ENCODE data around the gene FAN1.

FAN1 gene

DNA sequence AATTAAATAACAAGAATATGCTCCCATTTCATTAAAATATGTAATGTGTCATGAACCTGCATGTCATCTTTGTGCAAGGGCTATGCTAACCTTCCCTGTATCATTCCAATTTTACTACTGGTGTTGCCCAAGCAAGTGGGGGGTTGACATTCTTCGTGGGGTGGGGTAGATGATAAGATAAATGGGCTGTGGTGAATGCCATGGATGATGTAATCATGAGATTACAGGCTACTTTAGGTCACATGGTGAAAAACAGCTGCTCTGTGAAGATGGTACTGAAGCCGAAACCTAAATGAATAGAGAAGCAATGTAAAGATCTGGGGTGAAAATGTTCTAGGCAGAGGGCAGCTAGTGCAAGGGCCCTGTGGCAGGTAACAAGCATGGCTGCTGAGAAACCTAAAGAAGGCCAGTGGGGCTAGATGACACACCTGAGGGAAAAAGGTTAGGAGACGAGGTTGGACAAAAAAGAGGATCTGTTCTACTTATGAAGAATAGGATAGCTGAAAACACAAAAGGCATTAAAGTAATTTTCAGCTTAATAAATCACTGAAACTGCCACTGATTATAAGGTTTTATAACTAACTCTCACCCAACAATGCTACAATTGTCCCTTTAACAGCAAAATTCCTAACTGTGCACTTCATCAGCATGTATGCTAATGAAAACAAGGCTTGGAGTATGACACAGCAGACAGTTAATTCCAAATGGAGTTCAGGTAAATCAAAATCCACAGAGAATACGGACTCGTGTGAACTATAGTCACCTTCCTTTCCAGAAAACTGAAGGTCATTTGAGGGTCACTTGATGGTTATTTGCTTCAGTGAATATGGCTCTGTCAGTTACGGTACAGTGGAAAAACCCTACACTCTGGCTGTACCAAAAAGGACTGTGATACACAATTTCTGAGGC lies 52.8 kb downstream of the FAN1 start:
- DNase-seq (ENCODE audit: low read depth) = no peak

DNA sequence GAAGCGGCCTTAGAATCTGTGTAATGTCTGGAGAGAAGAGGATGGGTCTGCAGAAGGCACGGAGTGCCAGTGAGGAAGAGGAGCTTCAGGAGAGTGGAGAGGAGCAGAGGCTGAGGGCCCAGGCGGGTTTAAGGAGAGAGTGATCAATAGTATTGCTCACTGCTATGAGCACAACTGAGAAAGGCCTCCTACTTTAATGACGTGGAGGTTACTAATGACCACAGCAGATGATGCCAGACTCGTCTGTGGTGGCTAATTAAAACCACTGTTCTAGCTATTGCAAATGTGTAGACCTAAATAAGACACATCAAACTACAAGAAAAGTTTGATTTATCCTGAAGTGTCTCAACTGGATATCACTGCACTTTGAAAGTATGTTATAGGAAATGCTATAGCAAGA lies 54.5 kb downstream of the FAN1 start:
- no peak for DNase-seq (ENCODE audit: low read depth)

DNA sequence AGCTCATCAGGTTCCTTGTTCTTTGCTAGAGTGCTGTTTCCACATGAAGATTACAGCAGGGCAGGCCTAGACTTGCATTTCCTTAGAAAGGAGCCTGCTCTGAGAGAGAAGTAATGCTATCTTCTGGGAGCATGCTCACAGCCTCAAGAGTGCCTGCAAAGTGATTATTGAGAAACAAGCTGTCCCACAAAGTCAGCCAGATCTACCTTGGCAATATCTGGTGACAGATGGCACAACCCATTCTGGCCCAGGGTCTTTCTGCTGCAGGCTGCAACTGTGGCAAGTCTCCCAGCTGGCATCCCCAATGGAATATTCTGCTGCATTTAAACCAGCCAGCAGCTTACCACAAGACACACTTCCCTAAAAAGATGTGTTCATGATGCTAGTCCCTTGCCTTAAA lies 58.4 kb downstream of the FAN1 start:
- DNase-seq (ENCODE audit: low read depth) = peak; percentile 2

DNA sequence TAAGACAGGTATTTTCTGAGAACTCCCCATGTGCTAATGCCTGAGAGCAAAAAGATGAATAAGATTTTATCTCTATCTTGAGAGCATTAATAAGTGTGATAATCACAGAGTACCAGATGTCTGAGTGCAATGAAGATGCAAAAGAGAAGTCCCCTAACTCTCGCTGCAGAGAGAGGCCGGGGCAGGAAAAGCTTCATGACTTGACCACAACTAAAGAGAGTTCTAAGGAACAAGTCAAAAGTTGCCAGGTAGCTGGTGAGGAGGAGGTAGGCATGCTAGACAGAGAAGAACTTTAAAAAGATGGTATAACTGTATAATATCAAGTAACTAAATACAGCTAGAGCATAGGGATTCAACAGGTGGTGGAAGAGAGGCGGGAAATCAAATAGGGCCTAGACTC lies 58.9 kb downstream of the FAN1 start:
- no peak for DNase-seq (ENCODE audit: low read depth)

DNA sequence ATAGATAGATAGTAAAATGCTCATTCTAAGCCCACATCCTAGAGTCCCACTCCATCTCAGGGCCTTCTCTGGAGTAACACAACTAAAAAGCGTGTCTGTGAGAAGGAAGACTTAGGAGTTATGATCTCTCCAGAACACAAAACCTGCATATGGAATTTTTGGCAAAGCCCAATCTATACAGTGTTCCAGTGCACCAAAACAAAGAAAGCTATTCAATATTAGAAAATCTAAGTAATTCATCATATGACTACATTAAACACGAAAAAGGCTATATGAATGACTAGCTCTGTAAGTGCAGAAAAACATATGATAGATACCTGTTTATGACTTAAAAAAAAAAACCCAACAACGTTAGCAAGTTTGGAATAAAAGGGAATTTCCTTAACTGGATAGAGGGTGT lies 60.0 kb downstream of the FAN1 start:
- DNase-seq (ENCODE audit: low read depth) = no peak

GRCh38 chr15:30969724-30970123 lies 66.0 kb downstream of the FAN1 start:
- no peak for DNase-seq (ENCODE audit: low read depth)

DNA sequence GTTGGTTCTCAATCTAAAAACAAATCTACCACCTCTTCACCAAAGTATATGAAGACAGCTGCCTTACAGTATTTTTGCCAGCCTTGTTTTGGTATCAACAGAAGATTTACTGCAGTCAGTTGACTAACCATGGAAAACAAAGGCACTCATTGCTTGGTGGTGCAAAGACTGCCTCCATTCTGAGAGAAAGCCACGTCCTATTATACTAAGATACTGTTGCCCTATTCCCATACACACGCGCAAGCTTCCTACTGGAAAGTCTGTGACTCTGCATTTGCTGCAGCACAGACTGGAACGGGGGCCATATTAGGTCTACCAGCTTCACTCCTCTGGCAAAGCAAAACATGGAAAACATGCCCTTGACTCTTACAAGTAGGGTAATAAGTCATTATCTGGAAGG lies 69.7 kb downstream of the FAN1 start:
- DNase-seq (ENCODE audit: low read depth) = no peak

GRCh38 chr15:30974112-30974511 lies 70.4 kb downstream of the FAN1 start:
- DNase-seq (ENCODE audit: low read depth) = no peak

GRCh38 chr15:30978328-30978727 lies 74.6 kb downstream of the FAN1 start:
- no peak for DNase-seq (ENCODE audit: low read depth)

DNA sequence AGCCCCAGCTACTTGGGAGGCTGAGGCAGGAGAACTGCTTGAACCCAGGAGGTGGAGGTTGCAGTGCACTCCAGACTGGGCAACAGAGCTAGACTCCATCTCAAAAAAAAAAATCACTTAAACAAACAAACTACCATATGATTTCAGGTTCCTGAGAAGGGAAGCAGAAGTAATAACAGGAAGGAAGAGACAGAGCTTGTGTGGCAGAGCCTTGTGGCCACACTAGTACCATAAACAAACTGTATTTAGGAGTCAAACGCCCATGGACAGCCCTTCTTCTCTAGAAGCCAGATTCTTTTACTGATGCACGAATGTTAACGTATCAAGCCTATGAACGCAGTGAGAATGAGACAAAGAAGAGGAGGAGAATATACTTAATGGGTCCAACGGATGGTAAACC lies 75.7 kb downstream of the FAN1 start:
- no peak for DNase-seq (ENCODE audit: low read depth)

GRCh38 chr15:30984118-30984517 lies 80.4 kb downstream of the FAN1 start:
- DNase-seq (ENCODE audit: low read depth) = no peak

DNA sequence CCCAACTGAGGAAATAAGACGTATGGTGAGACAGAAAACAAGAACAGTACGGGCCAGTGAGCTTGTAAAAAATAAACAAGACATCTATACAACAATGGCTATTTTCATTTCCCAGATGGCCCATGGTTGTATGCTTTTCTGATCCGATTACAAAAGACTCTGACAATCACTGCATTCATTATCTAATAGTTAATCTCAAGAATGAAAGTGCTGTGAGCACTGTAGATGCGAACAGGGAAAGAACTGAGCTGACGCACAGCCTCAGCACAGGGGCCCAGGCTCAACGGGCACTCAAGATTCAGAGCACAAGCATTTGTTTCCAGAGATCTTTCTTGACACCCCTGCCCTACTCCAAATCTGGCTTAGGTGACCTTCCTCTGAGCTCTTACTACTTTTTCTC lies 80.8 kb downstream of the FAN1 start:
- no peak for DNase-seq (ENCODE audit: low read depth)

DNA sequence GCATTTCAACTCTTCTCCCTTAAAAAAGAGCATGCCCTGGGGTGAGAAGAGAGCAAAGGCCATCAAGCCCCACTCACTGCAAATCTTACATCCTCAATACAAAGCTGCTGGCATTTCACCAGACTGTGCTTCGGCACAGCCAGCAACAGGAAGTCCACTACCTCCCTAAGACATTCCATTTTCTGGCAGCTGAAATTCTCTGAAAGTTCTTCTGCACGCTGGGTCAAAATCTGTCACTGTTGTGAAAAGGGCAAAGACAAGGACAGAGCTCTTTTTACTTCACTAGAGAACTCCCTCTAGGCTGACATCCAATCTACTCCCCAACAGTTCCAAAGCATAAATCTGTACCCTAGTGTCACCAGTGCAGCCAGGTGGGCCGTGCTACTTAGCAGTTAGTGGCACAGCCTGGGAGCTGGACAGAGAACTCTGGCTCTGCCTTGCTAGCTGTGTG lies 81.4 kb downstream of the FAN1 start:
- peak; percentile 32 for DNase-seq (ENCODE audit: low read depth)

- no peak for DNase-seq (ENCODE audit: low read depth)
These were observed 86.3 kb downstream of the FAN1 start for GRCh38 chr15:30990036-30990435.

GRCh38 chr15:30990446-30991254 lies 86.9 kb downstream of the FAN1 start:
- DNase-seq (ENCODE audit: low read depth) = no peak

- DNase-seq (ENCODE audit: low read depth) = peak; percentile 82
These were observed 87.8 kb downstream of the FAN1 start, which contains the start of gene MTMR10 for GRCh38 chr15:30991255-30992235. TSS of gene MTMR10 (minus strand) at chr15:30991628. CDS start at chr15:30991506, 122 bp downstream.

DNA sequence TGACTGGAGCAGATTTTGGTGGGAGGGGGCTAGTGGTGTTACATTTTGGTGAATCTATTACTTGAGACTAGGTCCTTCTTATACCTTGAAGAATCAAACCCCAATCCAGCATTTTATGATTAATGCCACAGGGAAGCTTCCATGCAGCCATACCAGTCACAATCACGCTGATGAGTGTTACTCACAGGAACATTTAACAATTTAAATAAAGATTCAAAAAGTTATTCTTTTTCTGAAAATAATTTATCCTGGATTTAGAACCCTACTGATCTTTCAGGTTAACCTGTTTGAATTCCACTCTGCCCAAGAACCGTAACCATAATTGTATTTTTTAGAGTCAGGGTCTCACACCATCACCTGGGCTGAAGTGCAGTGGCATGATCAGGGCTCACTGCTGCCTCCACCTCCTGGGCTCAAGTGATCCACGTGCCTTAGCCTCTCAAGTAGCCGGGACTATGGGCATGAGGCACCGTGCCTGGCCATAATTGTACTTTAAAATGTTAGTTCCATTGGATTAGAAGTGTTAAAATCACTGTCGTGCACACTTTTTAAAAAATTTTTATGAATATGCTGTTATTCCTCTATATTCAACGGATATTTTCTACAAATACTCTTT lies 88.6 kb downstream of the FAN1 start:
- no peak for DNase-seq (ENCODE audit: low read depth)

Measured in fibroblast of gingiva (primary cell).